ENCODE data around the gene MARS1.

- TF ChIP-seq EZH2 (IDR thresholded peaks at IDR 0.05; ENCODE audit: low read depth, unreplicated experiment) = no peak
- TF ChIP-seq, protein P1, sequence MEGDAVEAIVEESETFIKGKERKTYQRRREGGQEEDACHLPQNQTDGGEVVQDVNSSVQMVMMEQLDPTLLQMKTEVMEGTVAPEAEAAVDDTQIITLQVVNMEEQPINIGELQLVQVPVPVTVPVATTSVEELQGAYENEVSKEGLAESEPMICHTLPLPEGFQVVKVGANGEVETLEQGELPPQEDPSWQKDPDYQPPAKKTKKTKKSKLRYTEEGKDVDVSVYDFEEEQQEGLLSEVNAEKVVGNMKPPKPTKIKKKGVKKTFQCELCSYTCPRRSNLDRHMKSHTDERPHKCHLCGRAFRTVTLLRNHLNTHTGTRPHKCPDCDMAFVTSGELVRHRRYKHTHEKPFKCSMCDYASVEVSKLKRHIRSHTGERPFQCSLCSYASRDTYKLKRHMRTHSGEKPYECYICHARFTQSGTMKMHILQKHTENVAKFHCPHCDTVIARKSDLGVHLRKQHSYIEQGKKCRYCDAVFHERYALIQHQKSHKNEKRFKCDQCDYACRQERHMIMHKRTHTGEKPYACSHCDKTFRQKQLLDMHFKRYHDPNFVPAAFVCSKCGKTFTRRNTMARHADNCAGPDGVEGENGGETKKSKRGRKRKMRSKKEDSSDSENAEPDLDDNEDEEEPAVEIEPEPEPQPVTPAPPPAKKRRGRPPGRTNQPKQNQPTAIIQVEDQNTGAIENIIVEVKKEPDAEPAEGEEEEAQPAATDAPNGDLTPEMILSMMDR (conservative IDR thresholded peaks at IDR 0.05; ENCODE audit: low read depth in 2 of 2) = no peak
Observed at GRCh38 chr12:57543581-57543980, 55.7 kb downstream of the MARS1 start.

Measured in GM23338 (cell line).